Endothelial cell of umbilical vein (primary cell): ENCODE measurements around the gene SHISA5. TPM values are rescaled to one million over a fixed set of nuclear protein-coding genes. Genes with fewer than 3 reads are reported as not detected.

Source experiments
- BruUV-seq: library from RNA; stranded (reverse); fragments of 400-500 nt; replicated peaks from 2 replicates; lab custom pipeline; 2021; lab: Mats Ljungman, UMichigan
- CTCF ChIA-PET: fragments of 300-600, 350-600 bp; sonication (Branson Sonifier 250); formaldehyde crosslinking; loops from one replicate; lab custom pipeline; 2021; ENCODE audit warnings: antibody characterized with exemption, inconsistent platforms; lab: Charles Lee
- POLR2A ChIA-PET: fragments of 300-600, 350-600 bp; sonication (Branson Sonifier 250); formaldehyde crosslinking; loops from one replicate; lab custom pipeline; 2021; ENCODE audit warnings: antibody characterized with exemption, inconsistent platforms; lab: Charles Lee
- DNase-seq: peaks from one replicate; pipeline ENCODE4 v3.0.0-alpha.2; 2011; ENCODE audit warnings: low read depth, low spot score
- FAIRE-seq: peaks from 2 replicates; lab custom pipeline; 2011; peaks lifted over from hg19 to GRCh38; lab: Jason Lieb, UNC
- H2AFZ ChIP-seq: 2 replicates; pipeline ENCODE4 v1.6.0; 2012; ENCODE audit warnings: low read depth, low read length, control low read depth, inconsistent platforms
- H3K27ac ChIP-seq: 2 replicates; pipeline ENCODE4 v1.5.1; 2011; ENCODE audit warnings: low read depth, mild to moderate bottlenecking, control low read depth, low read length, moderate library complexity; ENCODE audit not compliant: insufficient read depth
- H3K27me3 ChIP-seq, 2 experiments: 2 replicates each; pipeline versions ENCODE4 v1.6.0 to v1.6.1; 2011; ENCODE audit warnings: low read length in 2 of 2, mixed read lengths in 1 of 2; ENCODE audit not compliant: control insufficient read depth in 2 of 2, insufficient read depth in 2 of 2
- H3K36me3 ChIP-seq, 2 experiments: 2 replicates in 1 of 2; 3 replicates in 1 of 2; pipeline ENCODE4 v1.5.1; 2011; ENCODE audit warnings: low read length in 2 of 2, mild to moderate bottlenecking in 1 of 2, moderate library complexity in 1 of 2; ENCODE audit not compliant: control insufficient read depth in 2 of 2, insufficient read depth in 2 of 2; ENCODE audit errors: extremely low read depth in 1 of 2
- H3K4me1 ChIP-seq: 3 replicates; pipeline ENCODE4 v1.5.1; 2011; ENCODE audit warnings: mild to moderate bottlenecking, low read length; ENCODE audit not compliant: control insufficient read depth, insufficient read depth; ENCODE audit errors: extremely low read depth
- H3K4me2 ChIP-seq: 2 replicates; pipeline ENCODE4 v1.6.1; 2011; ENCODE audit warnings: low read length, control low read depth, mixed read lengths; ENCODE audit not compliant: insufficient read depth
- H3K4me3 ChIP-seq, 3 experiments: fragments of 200-600 bp in 1 of 3; sonication (generic), shearing (Covaris generic) in 1 of 3; replicated peaks in 1 of 3; 2 replicates each; pipeline ENCODE4 v1.5.1; 2011 to 2016; ENCODE audit warnings: control low read depth in 3 of 3, low read length in 3 of 3, mild to moderate bottlenecking in 2 of 3, inconsistent platforms in 1 of 3, low read depth in 1 of 3, moderate library complexity in 1 of 3; ENCODE audit not compliant: insufficient read depth in 1 of 3
- H3K79me2 ChIP-seq: 2 replicates; pipeline ENCODE4 v1.6.0; 2012; ENCODE audit warnings: low read length, inconsistent platforms; ENCODE audit not compliant: control insufficient read depth, insufficient read depth
- H3K9ac ChIP-seq: replicated peaks from 2 replicates; pipeline ENCODE3; 2011; ENCODE audit warnings: low read length, control low read depth; ENCODE audit not compliant: insufficient read depth; ENCODE audit errors: extremely low read depth
- H3K9me1 ChIP-seq: replicated peaks from 3 replicates; pipeline ENCODE4 v1.6.0; 2011; ENCODE audit warnings: mild to moderate bottlenecking, low read length; ENCODE audit not compliant: control insufficient read depth, insufficient read depth; ENCODE audit errors: extremely low read depth
- H3K9me3 ChIP-seq: replicated peaks from 2 replicates; pipeline ENCODE4 v1.5.1; 2012; ENCODE audit warnings: low read length, inconsistent platforms; ENCODE audit not compliant: control insufficient read depth, insufficient read depth
- H4K20me1 ChIP-seq: replicated peaks from 2 replicates; pipeline ENCODE3; 2011; ENCODE audit warnings: mild to moderate bottlenecking, low read length; ENCODE audit not compliant: control insufficient read depth, insufficient read depth; ENCODE audit errors: extremely low read depth
- EZH2 ChIP-seq: IDR thresholded peaks from 2 replicates; pipeline ENCODE4 v1.6.1; 2012; ENCODE audit warnings: borderline replicate concordance, low read depth, mild to moderate bottlenecking, moderate library complexity, low read length, inconsistent platforms; ENCODE audit not compliant: severe bottlenecking
- FOS ChIP-seq: IDR thresholded peaks from 2 replicates; pipeline ENCODE4 v1.6.1; 2011; ENCODE audit warnings: mild to moderate bottlenecking, low read length, moderate library complexity, borderline replicate concordance; ENCODE audit not compliant: insufficient read depth
- GATA2 ChIP-seq: IDR thresholded peaks from 2 replicates; pipeline ENCODE4 v1.7.0; 2011; ENCODE audit warnings: low read depth, mild to moderate bottlenecking, moderate library complexity, mixed read lengths, low read length; ENCODE audit not compliant: insufficient read length, insufficient read depth
- JUN ChIP-seq: IDR thresholded peaks from 2 replicates; pipeline ENCODE4 v1.6.1; 2011; ENCODE audit warnings: borderline replicate concordance, low read depth; ENCODE audit not compliant: insufficient read length, insufficient read depth
- MAX ChIP-seq: IDR thresholded peaks from 2 replicates; pipeline ENCODE4 v1.6.1; 2011; ENCODE audit not compliant: insufficient read depth, insufficient read length
- MYC ChIP-seq: IDR thresholded peaks from one replicate; pipeline ENCODE4 v1.6.1; 2011; ENCODE audit warnings: mild to moderate bottlenecking, low read depth, low read length
- POLR2A ChIP-seq: IDR thresholded peaks from 2 replicates; pipeline ENCODE4 v1.6.1; 2012; ENCODE audit warnings: low read depth, mild to moderate bottlenecking, control low read depth, low read length
- POLR2AphosphoS5 ChIP-seq: IDR thresholded peaks from 2 replicates; pipeline ENCODE4 v1.6.1; 2012; ENCODE audit warnings: low read depth, mild to moderate bottlenecking, control low read depth, low read length, moderate library complexity; ENCODE audit not compliant: insufficient read depth
- dilution Hi-C: fragments of 300-500 bp; cut with MboI; formaldehyde crosslinking; loops from one replicate; pipeline ENCODE4 v1.15.0; 2019; ENCODE audit warnings: low sequenced_read_pairs; ENCODE audit not compliant: extremely low pct_ligation_motif_present
- intact Hi-C: fragments of 100-400 bp; cut with micrococcal nuclease; formaldehyde crosslinking; loops from one replicate; pipeline ENCODE4 v1.10.0; 2022
- polyA plus RNA-seq, 4 experiments: library from polyadenylated mRNA; depleted of rRNA in 3 of 4; stranded (reverse) in 3 of 4; unstranded in 1 of 4; fragments of >200 nt; gene quantifications; 2 replicates each; pipeline versions ENCODE4 v1.2.1 to v1.2.3, GENCODE V29; 2011 to 2012; ENCODE audit warnings: missing spikeins in 1 of 4
- total RNA-seq: library from RNA; stranded (reverse); gene quantifications from 2 replicates; pipeline ENCODE4 v1.2.3, GENCODE V29; 2021
- TF ChIP-seq, protein P1 (sequence below), 2 donors: IDR thresholded peaks; 1 replicate in 1 of 2; 2 replicates in 1 of 2; pipeline ENCODE4 v1.5.1; 2011; ENCODE audit warnings: low read length in 2 of 2, mild to moderate bottlenecking in 2 of 2, moderate library complexity in 2 of 2, control low read depth in 1 of 2, inconsistent platforms in 1 of 2, low read depth in 1 of 2; ENCODE audit not compliant: insufficient read depth in 1 of 2; ENCODE audit errors: extremely low read depth in 1 of 2

Gene SHISA5
- total and polyA plus RNA-seq, 2 donors (not counting 3 experiments of a cell fraction or from before 2014, with no cell fraction given): 205 to 320 TPM

DNA sequence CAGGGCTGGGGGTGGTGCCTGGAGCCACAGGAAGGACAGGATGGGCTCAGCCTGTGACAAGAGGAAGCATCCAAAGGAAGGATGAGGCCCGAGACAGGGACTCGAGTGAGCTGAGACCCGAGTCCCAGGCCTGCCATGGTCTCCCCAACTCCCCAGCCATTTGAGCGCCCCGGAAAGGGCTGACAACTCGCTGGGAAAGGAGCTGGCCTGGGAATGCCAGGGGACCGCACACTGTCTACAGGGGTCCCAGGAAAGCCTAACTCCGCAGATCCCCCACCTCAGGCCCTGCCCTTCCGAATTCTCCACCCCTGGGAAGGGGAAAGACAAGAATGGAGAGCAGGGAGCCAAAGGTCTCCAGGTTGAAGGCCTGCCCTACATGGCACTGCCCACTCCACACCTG lies 21.0 kb upstream of the SHISA5 start:
- Histone ChIP-seq H3K79me2 (no peaks in the 10 kb centered on the region), H3K4me2 (no peak overlapping the region), H4K20me1 (no peaks in the 10 kb centered on the region), H3K9ac (no peak overlapping the region), H3K4me3 (no peak overlapping the region), H3K4me1 (no peaks in the 10 kb centered on the region), H3K36me3 (no peaks in the 10 kb centered on the region), H2AFZ (no peak overlapping the region), H3K9me1 (no peaks in the 10 kb centered on the region), H3K27me3 (no peaks in the 10 kb centered on the region), H3K27ac (no peak overlapping the region), H3K9me3 (no peaks in the 10 kb centered on the region)
- no TSS peak for BruUV-seq
- ChIA-PET CTCF (no interaction called here), POLR2A (no interaction called here)
- intact Hi-C loops: no loop called here
- dilution Hi-C loops: no loop called here
- DNase-seq: no peak
- no peak for FAIRE-seq
- TF ChIP-seq MAX (no peak), JUN (no peak), EZH2 (no peak), POLR2A (no peak), GATA2 (no peak), MYC (no peak), POLR2AphosphoS5 (no peak), FOS (no peak)
- TF ChIP-seq, protein P1, sequence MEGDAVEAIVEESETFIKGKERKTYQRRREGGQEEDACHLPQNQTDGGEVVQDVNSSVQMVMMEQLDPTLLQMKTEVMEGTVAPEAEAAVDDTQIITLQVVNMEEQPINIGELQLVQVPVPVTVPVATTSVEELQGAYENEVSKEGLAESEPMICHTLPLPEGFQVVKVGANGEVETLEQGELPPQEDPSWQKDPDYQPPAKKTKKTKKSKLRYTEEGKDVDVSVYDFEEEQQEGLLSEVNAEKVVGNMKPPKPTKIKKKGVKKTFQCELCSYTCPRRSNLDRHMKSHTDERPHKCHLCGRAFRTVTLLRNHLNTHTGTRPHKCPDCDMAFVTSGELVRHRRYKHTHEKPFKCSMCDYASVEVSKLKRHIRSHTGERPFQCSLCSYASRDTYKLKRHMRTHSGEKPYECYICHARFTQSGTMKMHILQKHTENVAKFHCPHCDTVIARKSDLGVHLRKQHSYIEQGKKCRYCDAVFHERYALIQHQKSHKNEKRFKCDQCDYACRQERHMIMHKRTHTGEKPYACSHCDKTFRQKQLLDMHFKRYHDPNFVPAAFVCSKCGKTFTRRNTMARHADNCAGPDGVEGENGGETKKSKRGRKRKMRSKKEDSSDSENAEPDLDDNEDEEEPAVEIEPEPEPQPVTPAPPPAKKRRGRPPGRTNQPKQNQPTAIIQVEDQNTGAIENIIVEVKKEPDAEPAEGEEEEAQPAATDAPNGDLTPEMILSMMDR (IDR thresholded peaks at IDR 0.05; ENCODE audit: extremely low read depth in 1 of 2, insufficient read depth in 1 of 2, low read depth in 1 of 2, low read length in 2 of 2): no peak
